Suppressor macrophage treated with lipopolysaccharide for 1 hour (primary cell): ENCODE measurements around the gene MATK.

ENCODE experiments used
- DNase-seq, 3 donors: peaks; one replicate each; pipeline ENCODE4 v3.0.0-alpha.2; 2020 to 2022

MATK gene

GRCh38 chr19:3746371-3747056, 39.7 kb downstream of the MATK start:
- no peak for DNase-seq

DNA sequence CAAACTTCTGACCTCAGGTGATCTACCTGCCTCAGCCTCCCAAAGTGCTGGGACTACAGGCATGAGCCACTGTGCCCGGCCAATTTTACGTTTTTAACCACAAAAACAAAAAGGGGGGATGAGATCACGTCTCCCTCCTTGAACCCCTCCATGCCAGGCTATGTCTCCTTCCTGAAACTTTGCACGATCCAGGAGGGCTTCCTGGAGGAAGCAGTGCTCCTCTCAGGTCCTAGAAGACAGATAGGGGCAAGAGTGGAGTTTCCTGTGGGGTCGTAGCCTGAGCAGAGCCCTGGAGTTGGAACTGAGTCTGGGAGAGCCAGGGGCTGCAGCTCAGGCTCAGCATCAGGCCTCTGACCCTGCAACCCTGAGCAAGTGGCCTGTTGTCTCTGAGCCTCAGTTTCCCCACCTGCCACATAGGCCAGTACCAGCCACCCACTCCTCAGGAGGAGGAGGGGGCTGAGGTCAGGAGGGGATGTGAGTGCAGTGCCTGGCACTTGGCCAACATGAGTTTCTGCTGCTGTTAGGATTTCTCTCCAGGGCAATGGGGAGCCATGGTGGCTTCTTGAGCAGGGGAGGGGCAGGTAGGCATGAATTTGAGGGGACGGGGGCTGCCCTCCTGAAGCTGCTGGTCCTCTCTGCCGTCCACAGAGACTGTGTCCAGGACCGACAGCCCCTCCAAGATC, 40.7 kb downstream of the MATK start:
- no peak for DNase-seq

GRCh38 chr19:3743486-3743885, 42.7 kb downstream of the MATK start:
- DNase-seq = peak in 2 of 3 donors; percentile 33 to 38

DNA sequence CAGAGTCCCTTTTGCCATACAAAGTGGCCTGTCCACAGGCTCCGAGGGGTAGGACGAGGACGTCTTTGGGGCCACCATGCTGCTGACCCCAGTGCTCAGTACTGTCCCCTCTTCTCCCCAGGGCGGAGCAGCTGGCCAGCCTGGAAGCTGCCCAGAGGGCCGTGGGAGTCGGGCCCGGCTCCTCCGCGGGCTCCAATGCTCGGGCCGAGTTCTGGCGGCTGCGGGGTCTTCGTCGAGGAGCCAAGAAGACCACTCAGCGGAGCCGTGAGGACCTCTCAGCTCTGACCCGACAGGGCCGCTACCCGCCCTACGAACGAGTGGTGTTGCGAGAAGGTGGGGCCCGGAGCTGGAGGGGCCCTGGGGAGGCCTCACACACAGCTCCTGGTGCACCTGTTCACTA, 45.8 kb downstream of the MATK start:
- no peak for DNase-seq

DNA sequence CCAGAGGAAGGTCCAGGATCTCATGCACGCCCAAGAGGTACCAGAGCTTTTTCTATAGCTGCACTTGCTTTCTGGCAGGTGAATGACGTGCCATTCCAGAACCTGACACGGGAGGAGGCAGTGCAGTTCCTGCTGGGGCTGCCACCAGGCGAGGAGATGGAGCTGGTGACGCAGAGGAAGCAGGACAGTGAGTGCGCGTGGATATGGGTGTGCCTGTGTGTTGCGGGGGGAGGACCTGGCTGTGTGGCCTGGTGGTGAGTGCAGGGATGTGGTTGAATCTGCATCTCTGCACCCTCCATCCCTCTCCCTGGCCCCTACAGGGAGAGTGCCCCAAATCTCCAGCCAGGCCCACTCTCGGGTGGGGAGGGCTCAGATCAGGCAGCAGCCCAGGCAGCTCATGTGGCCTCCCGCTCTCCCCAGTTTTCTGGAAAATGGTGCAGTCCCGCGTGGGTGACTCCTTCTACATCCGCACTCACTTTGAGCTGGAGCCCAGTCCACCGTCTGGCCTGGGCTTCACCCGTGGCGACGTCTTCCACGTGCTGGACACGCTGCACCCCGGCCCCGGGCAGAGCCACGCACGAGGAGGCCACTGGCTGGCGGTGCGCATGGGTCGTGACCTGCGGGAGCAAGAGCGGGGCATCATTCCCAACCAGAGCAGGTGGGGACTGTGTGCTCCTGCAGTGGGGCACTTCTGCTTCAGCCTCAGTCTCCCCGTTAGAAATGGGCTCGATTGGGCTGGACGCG, 47.5 kb downstream of the MATK start:
- no peak for DNase-seq

DNA sequence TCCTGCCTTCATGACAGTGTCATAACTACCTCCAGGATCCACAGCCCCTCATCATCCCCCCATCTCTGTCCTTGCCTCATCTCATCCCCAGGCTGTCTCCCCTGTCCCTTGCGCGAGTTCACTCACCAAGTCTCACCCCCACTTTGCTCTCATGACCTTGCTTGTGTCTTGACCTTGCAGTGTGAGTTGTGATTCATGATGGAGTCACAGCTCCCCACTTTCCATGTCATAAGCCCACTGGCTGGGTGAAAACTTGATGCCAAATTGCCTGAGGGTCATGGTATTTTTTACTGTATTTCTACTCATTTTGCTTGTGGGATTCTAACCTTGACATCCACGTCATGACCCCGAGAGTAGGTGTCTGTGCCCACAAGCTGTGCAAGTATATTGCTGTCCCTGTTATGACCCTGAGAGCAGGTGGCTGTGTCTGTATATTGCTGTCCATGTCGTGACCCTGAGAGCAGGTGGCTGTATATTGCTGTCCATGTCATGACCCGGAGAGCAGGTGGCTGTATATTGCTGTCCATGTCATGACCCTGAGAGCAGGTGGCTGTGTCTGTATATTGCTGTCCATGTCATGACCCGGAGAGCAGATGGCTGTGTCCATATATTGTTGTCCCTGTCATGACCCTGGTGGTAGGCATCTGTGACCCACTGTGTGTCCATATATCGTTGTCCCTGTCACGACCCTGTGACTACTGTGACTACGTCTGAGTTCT, 48.5 kb downstream of the MATK start:
- no peak for DNase-seq

GRCh38 chr19:3736106-3736724, 50.0 kb downstream of the MATK start:
- no peak for DNase-seq

DNA sequence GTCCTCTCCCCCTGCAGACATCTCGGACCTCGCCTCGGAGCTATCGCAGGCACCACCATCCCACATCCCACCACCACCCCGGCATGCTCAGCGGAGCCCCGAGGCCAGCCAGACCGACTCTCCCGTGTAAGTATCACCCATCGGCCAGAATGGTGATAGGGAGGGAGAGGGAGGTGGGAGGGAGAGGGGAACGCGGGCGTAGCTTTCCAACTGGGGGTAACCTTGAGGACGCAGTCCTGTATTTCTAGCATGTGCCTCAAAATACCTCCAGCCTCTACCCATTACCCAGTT, 51.9 kb downstream of the MATK start:
- no peak for DNase-seq

GRCh38 chr19:3733549-3734309, 52.5 kb downstream of the MATK start:
- no peak for DNase-seq

- peak in 1 of 3 donors; percentile 18 for DNase-seq
Observed at GRCh38 chr19:3732108-3732507, 54.1 kb downstream of the MATK start.

DNA sequence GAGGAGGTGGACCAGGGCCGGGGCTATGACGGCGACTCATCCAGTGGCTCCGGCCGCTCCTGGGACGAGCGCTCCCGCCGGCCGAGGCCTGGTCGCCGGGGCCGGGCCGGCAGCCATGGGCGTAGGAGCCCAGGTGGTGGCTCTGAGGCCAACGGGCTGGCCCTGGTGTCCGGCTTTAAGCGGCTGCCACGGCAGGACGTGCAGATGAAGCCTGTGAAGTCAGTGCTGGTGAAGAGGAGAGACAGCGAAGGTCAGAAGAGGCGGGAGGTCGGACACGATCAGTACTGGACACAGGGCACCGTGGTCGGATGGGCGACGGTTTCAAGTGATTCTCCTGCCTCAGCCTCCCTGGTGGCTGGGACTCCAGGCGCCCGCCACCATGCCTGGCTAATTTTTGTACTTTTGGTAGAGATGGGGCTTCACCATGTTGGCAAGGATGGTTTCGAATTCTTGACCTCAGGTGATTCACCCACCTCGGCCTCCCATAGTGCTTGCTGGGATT, 55.7 kb downstream of the MATK start:
- DNase-seq = no peak
